AG04450 (cell line): ENCODE data around the gene WDR7. TPM values are rescaled to one million over a fixed set of nuclear protein-coding genes. Genes with fewer than 3 reads are reported as not detected.

Source experiments
- CTCF ChIA-PET: fragments of 300-600, 350-600 bp; formaldehyde crosslinking; extraction: SDS; loops from one replicate; lab custom pipeline; 2022; ENCODE audit warnings: antibody characterized with exemption, inconsistent platforms; lab: Charles Lee
- POLR2A ChIA-PET: fragments of 350-600 bp; formaldehyde crosslinking; extraction: SDS; loops from one replicate; lab custom pipeline; 2021; ENCODE audit warnings: antibody characterized with exemption, inconsistent platforms; lab: Yijun Ruan, JAX
- DNase-seq: peaks from one replicate; pipeline ENCODE4 v3.0.0-alpha.2; 2011; ENCODE audit warnings: low read depth, low spot score
- H3K27ac ChIP-seq: one replicate; pipeline ENCODE4 v1.5.1; 2012; ENCODE audit warnings: low read depth, low read length, control low read depth
- H3K27me3 ChIP-seq: one replicate; pipeline ENCODE4 v1.6.0; 2012; ENCODE audit warnings: low read length; ENCODE audit not compliant: control insufficient read depth, insufficient read depth
- H3K4me3 ChIP-seq: 2 replicates; pipeline ENCODE4 v1.5.1; 2011; ENCODE audit warnings: mild to moderate bottlenecking, low read depth, low read length, control low read depth
- H3K9me3 ChIP-seq: 2 replicates; pipeline ENCODE4 v1.5.1; 2012; ENCODE audit warnings: low read length; ENCODE audit not compliant: control insufficient read depth, insufficient read depth
- polyA plus RNA-seq: library from polyadenylated mRNA; depleted of rRNA; stranded (reverse); fragments of >200 nt; gene quantifications from 2 replicates; pipeline ENCODE4 v1.2.3, GENCODE V29; 2011
- TF ChIP-seq, protein P1 (sequence below): IDR thresholded peaks from 2 replicates; pipeline ENCODE4 v1.5.1; 2011; ENCODE audit warnings: low read depth, low read length, control low read depth, inconsistent platforms

WDR7 gene
- polyA plus RNA-seq, 1 experiment, result 8.1 TPM

DNA sequence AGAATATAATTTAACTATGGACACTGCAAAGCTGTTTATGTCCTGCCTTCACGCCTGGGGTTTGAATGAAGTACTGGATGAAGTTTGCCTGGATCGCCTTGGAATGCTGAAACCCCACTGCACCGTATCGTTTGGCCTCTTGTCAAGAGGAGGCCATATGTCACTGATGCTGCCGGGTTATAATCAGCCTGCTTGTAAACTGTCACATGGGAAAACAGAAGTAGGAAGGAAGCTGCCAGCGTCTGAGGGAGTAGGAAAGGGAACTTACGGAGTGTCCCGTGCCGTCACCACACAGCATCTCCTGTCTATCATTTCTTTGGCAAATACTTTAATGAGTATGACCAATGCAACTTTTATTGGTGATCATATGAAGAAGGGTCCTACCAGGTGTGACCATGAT, 105.8 kb downstream of the WDR7 start:
- DNase-seq, result no peak
- Histone ChIP-seq H3K9me3 (no peaks in the 10 kb centered on the region), H3K4me3 (no peak overlapping the region), H3K27ac (no peak overlapping the region), H3K27me3 (no peaks in the 10 kb centered on the region)
- TF ChIP-seq, protein P1, sequence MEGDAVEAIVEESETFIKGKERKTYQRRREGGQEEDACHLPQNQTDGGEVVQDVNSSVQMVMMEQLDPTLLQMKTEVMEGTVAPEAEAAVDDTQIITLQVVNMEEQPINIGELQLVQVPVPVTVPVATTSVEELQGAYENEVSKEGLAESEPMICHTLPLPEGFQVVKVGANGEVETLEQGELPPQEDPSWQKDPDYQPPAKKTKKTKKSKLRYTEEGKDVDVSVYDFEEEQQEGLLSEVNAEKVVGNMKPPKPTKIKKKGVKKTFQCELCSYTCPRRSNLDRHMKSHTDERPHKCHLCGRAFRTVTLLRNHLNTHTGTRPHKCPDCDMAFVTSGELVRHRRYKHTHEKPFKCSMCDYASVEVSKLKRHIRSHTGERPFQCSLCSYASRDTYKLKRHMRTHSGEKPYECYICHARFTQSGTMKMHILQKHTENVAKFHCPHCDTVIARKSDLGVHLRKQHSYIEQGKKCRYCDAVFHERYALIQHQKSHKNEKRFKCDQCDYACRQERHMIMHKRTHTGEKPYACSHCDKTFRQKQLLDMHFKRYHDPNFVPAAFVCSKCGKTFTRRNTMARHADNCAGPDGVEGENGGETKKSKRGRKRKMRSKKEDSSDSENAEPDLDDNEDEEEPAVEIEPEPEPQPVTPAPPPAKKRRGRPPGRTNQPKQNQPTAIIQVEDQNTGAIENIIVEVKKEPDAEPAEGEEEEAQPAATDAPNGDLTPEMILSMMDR, result no peak
- ChIA-PET CTCF (interaction anchor here (0.6 kb wide), 1 partner anchor 1069 kb away, joined by 3 read pairs; no protein-coding TSS in a partner anchor), POLR2A (no interaction called here)

DNA sequence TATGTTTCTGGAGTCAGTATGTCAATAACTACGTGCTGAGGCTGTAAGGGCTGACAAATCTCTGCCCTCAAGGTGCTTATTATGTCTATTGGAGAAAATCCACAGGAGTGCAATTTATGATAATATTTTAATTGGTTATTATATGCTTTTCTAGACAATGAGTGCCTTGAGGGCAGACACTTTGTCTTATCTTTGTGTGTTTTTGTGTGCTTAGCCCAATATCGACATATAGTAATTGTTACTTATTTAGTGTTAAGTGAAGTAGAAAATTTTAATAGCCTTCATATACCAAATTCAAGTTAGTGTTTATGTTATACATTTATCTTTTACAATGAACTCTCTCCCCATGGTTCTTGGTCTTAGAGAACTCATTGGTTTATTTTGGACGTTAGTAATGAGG, 118.9 kb downstream of the WDR7 start:
- Histone ChIP-seq H3K27ac (no peak overlapping the region), H3K27me3 (no peaks in the 10 kb centered on the region), H3K4me3 (no peak overlapping the region), H3K9me3 (no peaks in the 10 kb centered on the region)
- TF ChIP-seq, protein P1, result no peak
- DNase-seq, result no peak
- ChIA-PET POLR2A (no interaction called here), CTCF (interaction anchor here (0.6 kb wide), 1 partner anchor 791 kb away, joined by 4 read pairs; no protein-coding TSS in a partner anchor)

DNA sequence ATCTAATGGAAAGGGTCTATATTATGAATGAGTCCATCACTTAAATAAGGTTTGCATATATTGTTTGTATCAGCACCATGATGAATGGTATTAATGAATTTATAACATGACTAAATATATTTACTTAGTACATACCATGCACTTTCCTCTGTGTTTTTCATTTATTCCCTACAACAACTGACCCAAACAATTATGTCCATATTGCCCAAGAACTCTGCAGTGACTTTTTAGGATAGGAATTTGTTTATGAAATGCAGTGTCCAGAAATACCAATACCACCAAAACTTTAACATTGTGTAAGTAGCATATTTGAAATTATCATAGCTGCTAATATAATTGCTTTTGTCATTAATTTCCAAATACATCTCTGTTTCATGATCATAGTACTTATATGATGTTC, 119.7 kb downstream of the WDR7 start:
- no peaks in the 10 kb centered on the region for H3K27me3 ChIP-seq
- H3K27ac ChIP-seq, result no peak overlapping the region
- H3K9me3 ChIP-seq, result no peaks in the 10 kb centered on the region
- ChIA-PET POLR2A (no interaction called here), CTCF (interaction anchor here (0.8 kb wide), 1 partner anchor 99 kb away, joined by 3 read pairs; no protein-coding TSS in a partner anchor)
- TF ChIP-seq, protein P1, result no peak
- peak; percentile 11 for DNase-seq
- no peak overlapping the region for H3K4me3 ChIP-seq

DNA sequence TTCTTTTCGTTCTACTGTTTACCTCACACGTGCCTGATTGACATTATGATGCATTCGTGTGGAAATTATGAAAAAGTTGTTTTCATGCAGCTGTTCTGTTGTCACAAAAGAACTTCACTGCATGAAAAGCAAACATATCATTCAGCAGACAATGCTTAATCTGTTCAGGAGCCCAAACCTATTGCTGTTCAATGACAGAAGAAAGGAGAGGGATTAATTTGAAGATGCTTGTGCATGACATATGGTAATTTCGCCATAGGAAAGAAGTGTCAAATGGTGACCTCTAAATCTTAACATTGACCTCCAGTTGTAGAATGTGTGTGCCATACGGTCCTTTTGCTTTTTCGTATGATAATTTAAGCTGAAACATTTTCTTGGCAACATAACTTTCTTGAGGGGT, 124.5 kb downstream of the WDR7 start:
- no peak overlapping the region for H3K4me3 ChIP-seq
- no peak for DNase-seq
- no peaks in the 10 kb centered on the region for H3K27me3 ChIP-seq
- H3K27ac ChIP-seq, result no peak overlapping the region
- ChIA-PET CTCF (no interaction called here), POLR2A (no interaction called here)
- H3K9me3 ChIP-seq, result no peaks in the 10 kb centered on the region
- TF ChIP-seq, protein P1, result no peak

DNA sequence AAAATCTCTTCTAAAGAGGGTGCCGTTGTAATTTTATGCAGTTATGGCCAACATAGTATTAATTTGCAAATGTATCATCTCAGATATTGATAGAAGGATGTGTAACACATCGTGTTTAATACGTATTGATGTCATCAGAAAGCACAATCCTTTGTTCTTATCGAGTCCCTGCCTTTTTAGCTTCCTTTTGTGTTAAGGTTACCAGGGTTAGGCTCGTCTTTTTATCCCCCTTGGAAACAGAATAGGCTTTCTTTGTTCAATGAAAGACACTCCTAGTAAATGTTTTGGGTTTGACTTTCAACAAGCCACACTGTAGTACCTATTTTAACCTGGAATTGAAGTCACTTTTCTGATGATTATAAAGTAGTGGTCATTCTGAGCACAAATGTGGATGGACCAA, 136.2 kb downstream of the WDR7 start:
- Histone ChIP-seq H3K27me3 (no peaks in the 10 kb centered on the region), H3K9me3 (no peaks in the 10 kb centered on the region), H3K4me3 (no peak overlapping the region), H3K27ac (no peak overlapping the region)
- POLR2A ChIA-PET, result no interaction called here
- CTCF ChIA-PET, result no interaction called here
- no peak for DNase-seq
- TF ChIP-seq, protein P1, result no peak
